Cortex of kidney (tissue), 1 donor: ENCODE measurements around the gene INSM2.

Source experiments
- DNase-seq: peaks from one replicate; lab custom pipeline; 2025; lab: John Stamatoyannopoulos, UW

The INSM2 gene

DNA sequence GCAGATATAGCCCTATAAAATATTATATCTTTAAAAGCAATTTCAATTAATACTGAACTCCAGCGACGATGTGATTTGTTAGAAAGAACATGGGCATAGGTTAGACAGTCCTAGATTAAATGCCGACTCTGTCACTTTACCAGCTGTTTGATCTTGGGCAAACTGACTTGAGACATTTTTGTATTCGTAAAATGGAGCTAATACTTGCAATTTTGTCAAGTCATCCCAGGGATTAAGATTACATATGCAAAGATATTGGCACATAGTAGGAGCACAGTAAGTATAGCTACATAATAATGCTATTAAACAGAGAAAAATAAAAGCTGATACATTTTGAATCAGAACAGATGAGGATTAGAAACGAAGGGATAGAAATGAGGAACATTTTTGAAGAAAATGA lies 9.0 kb downstream of the INSM2 start:
- DNase-seq: no peak

DNA sequence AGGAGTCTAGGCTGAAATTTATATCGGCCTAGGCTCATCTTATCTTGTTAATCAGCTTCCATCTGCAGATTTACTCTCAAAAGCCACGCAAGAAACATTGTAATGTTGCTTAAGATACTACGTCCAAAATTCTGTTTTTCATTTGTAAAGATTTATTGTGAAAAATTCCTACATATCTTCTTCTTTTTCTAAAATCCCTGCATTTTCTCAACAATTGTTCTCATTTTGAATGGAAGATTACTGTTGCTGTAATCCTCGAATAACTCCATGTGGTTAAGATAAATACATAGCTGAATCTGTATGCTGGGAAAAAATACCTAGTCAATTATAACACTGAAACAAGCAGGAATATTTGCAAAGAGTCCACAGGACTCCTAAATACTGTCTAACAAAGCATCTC lies 15.6 kb downstream of the INSM2 start:
- DNase-seq: no peak

DNA sequence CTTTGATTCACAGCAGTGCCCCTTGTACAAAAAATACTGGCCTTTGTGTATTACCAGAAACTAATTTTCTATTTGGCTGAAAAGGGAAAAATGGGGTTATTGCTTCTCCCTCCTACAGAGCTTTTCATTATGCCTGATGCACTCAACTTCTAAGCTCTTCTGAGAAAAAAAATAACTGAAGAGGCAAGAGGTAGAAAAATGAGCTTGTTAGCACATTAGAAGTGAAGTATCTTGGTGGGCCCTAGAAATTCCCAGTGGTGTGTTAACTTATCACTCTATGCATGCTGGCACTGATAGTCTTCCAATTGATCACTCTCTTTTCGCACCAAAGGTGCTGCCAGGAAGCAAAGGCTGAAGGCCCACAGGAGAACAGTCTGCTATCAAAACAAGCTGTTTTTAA lies 17.1 kb downstream of the INSM2 start:
- DNase-seq: no peak

- DNase-seq: no peak
These were observed 19.8 kb downstream of the INSM2 start for GRCh38 chr14:35553808-35554207.

DNA sequence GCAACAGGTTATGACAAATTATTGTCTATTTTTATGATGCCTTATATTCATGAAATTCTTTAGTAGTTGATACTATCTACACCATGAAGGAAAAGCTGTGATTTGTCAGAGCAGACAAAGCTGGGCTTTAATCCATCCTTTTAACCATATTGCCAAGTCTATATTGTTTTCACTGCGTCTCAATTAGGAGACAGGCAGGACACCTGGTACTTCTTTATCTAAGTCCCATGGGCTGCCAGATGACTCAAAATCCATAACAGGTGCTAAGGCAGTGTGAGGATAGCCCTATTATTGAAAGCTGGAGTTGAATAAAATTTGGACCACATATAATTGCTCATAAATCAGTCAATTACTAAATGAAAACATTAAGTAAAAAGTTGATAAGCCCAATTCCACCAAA lies 22.6 kb downstream of the INSM2 start:
- no peak for DNase-seq

GRCh38 chr14:35557221-35557747 lies 23.3 kb downstream of the INSM2 start:
- DNase-seq: no peak

DNA sequence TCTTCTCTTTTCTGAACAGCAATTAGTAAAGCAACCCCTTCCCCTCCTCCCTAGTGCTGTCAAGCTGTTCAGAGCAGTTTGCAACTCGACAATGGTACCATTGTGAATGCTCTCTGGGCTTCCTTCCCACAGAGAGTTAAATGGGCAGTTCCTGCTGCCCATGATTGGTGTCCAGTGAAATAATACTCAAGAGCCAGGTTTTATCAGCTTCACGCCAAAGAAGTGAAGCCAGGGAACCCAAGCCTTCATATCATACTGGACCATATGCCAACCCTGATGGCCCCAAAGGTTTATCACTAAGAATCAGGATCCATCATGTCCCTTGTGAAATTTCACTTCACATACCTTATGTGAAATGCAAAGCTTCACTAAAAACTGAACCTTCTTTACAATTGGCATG lies 24.7 kb downstream of the INSM2 start:
- no peak for DNase-seq

- DNase-seq: no peak
These were observed 32.0 kb downstream of the INSM2 start for GRCh38 chr14:35565871-35566464.

DNA sequence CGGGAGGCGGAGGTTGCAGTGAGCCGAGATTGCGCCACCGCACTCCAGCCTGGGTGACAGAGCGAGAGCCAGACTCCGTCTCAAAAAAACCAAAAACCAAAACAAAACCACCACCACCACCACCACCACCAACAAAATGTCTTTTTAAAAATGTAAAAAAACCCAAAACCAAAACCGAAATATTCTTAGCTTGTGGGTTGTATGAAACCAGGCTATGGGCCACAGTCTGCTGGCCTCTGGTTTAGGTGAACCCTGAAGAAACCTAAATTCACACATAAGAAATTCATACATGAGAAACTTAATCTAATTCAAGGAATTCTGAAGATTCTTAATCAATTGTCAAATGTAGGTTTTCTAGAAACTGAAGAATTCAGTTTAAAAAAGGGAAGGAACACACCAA lies 37.6 kb downstream of the INSM2 start:
- no peak for DNase-seq

DNA sequence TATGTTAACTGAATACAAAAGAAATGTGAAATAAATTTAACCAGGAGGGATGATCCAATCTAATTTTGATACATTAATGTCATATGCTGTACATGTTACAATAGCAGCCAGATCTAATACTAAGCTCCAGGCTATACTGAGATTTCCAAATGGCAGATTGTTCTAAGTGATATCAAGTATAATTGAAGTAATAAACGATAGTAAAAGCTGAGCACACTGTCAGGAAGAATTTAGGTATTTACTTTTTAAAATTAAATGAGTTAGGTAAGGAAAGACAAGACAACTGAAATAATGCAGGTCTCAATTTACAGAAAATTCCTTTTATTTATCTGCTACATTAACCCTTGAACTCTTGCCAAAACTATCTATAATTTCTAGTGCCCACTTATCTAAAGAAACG lies 39.9 kb downstream of the INSM2 start:
- no peak for DNase-seq

- DNase-seq: no peak
These were observed 42.3 kb downstream of the INSM2 start for GRCh38 chr14:35576260-35576659.

DNA sequence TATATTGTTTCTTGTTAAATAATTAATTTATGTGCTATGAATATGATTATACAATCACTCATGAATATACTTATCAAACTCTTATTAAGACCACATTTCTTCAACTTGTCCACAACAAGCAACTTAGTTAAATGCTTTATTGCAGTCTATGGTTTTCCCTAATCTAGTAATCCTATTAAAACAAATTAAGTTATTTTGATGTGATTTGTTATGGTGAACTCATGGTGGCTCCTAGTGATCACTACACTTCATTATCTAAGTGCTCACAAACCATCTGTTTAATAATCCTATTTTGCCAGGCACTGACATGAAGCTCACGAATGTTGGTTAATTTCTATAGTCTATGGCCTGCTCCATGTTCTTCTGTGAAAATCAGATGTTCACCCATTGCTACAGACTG lies 42.9 kb downstream of the INSM2 start:
- DNase-seq: no peak

DNA sequence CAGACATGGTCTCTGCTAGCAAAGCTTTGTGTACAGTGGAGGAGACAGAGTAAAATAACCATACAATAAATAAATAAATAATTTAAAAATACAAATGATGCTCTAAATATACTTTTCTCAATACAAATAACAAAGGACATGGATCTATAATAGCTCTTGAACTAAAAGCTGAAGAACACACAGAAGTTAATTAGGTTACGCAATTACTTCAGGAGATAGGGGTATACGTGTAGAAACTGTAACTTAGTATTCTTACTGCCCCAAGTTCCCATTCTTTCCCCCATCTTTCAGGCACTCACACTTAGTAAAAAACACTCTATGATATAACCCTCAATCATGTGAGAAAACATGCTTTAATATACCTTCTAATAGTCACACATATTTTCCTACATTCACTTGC lies 44.2 kb downstream of the INSM2 start:
- DNase-seq: no peak

DNA sequence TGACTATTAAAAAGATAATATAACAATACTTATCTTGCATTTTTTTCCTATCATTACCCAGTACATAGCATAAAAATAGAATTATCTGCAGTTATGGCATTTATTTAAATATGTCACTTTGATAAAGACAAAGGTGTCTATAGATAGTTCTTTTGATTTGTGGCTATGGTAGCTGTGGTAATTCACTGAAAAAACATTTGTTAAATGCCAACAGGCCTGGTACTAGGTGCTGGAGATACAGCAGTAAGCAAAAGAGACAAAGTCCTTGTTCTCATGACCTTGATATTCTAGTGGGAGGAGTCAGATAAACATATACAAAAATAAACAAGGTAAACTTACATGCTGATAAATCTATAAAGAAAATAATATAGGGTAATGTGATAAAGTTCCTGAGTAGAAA lies 44.7 kb downstream of the INSM2 start:
- DNase-seq: no peak
